IPS-20b (cell line): ENCODE data around the gene PM20D1.
A peak's percentile ranks its signal among the peaks of the same experiment; 100 is the strongest.

Experiments used
- H3K27ac ChIP-seq: one replicate; pipeline ENCODE4 v1.5.1; 2013; ENCODE audit warnings: low read length
- H3K27me3 ChIP-seq: 2 replicates; pipeline ENCODE4 v1.6.1; 2013; ENCODE audit warnings: mild to moderate bottlenecking, low read length, inconsistent platforms; ENCODE audit not compliant: insufficient read depth
- H3K36me3 ChIP-seq: 2 replicates; pipeline ENCODE4 v1.6.1; 2013; ENCODE audit warnings: low read depth, mild to moderate bottlenecking, inconsistent platforms, low read length, moderate library complexity; ENCODE audit not compliant: insufficient read depth
- H3K4me1 ChIP-seq: 2 replicates; pipeline ENCODE4 v1.6.1; 2013; ENCODE audit warnings: mild to moderate bottlenecking, control low read depth, inconsistent platforms, low read length, moderate library complexity; ENCODE audit not compliant: insufficient read depth
- H3K4me3 ChIP-seq: 2 replicates; pipeline ENCODE4 v1.5.1; 2013; ENCODE audit warnings: mild to moderate bottlenecking, low read length, inconsistent platforms
- H3K9ac ChIP-seq: 2 replicates; pipeline ENCODE4 v1.6.1; 2013; ENCODE audit warnings: low read depth, mild to moderate bottlenecking, inconsistent platforms, low read length, moderate library complexity
- H3K9me3 ChIP-seq: 2 replicates; pipeline ENCODE4 v1.6.1; 2013; ENCODE audit warnings: mild to moderate bottlenecking, low read depth, low read length, inconsistent platforms; ENCODE audit not compliant: insufficient read depth

The PM20D1 gene

GRCh38 chr1:205812878-205813754 is 36.8 kb downstream of the PM20D1 start, which contains the start of gene SLC41A1:
Gene SLC41A1 (minus strand): TSS chr1:205813198. CDS start chr1:205810441, 2,757 bp downstream.
- peaks cover 4% of the 10 kb centered on the region; the same call in 1 of the 2 replicates for H3K4me1 ChIP-seq
- peaks cover 13% of the 10 kb centered on the region for H3K27me3 ChIP-seq
- H3K27ac ChIP-seq, result no peak within 1 kb of the TSS
- no peaks in the 10 kb centered on the region for H3K9me3 ChIP-seq
- H3K9ac ChIP-seq, result peak within 1 kb of the TSS; percentile 84; the same call in 1 of the 2 replicates
- peak within 1 kb of the TSS; percentile 94 for H3K4me3 ChIP-seq
- peaks cover 24% of the 10 kb centered on the region for H3K36me3 ChIP-seq

DNA sequence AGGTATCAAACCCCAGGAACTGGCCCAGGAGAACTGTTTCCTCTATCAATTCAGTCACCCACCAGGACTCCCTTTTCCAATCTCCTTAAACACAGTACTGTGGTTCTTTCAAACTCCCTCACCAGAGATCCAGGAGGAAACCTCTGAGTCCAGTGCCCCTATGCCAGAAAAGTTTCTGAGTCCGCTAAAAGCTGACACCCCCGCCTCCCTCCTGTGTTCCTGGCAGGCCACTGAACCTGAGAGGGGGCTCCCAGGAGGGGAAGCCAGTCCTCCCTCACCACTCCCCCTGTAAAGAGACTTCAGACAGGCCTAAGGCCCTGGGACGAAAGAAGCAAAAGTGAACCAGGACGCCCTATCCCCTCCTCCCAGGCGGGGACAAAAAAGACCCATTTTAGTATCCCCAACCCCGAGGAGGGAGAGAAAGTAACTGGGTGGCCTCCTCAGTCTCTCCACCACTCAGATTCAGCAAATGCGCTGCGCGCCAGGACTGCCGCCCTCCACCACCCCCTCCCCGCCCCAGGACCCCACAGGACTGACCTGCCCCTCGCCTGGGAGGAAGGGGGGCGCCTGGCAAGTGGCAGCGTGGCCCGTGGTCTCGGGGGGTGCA is 37.6 kb downstream of the PM20D1 start:
- no peak overlapping the region for H3K27ac ChIP-seq
- H3K27me3 ChIP-seq, result peaks cover 13% of the 10 kb centered on the region
- peak overlapping the region; percentile 94 for H3K4me3 ChIP-seq
- H3K4me1 ChIP-seq, result peaks cover 4% of the 10 kb centered on the region; the same call in 1 of the 2 replicates
- H3K36me3 ChIP-seq, result peaks cover 24% of the 10 kb centered on the region
- H3K9ac ChIP-seq, result peak overlapping the region; percentile 58; the same call in 1 of the 2 replicates
- H3K9me3 ChIP-seq, result no peaks in the 10 kb centered on the region

GRCh38 chr1:205811660-205812059 is 38.3 kb downstream of the PM20D1 start:
- H3K4me3 ChIP-seq, result peak overlapping the region; percentile 94
- H3K9me3 ChIP-seq, result no peaks in the 10 kb centered on the region
- no peak overlapping the region for H3K9ac ChIP-seq
- H3K27me3 ChIP-seq, result peaks cover 13% of the 10 kb centered on the region
- no peak overlapping the region for H3K27ac ChIP-seq
- peaks cover 24% of the 10 kb centered on the region for H3K36me3 ChIP-seq
- H3K4me1 ChIP-seq, result peaks cover 4% of the 10 kb centered on the region; the same call in 1 of the 2 replicates

DNA sequence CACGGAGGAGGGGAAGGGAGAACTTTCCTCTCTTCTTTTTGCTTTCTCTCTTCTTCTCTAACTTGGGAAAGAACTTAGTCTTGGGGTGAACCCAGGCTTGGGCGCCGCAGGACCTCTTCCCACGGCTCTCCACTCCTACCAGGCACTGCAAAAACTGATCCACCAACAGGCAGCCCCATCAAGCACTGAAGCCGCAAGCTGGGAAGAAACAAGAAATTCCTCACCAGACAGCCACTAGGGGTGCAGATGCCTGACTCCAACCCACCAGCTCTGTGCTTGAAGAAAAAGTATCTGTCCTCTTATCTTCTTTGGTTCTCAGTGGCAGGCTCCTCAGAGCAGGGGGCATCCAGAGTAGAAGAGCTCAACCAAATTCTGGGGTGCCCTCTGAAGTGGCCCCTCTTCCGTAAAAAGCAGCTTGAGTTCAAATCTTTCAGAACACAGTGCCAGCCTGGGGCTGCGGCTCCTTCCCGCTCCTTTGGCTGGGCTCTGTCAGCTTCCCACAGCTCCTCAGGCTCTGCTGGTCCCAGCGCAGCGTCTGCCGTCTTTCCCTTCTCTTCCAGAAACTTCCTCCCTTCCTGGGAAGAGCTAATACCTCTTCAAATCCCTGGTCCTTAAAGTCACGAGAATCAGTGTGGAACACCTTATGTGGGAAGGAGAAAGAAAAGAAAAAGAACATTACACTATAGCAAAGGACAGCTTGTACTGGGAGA is 39.3 kb downstream of the PM20D1 start:
- Histone ChIP-seq H3K4me1 (peaks cover 4% of the 10 kb centered on the region; the same call in 1 of the 2 replicates), H3K27me3 (peaks cover 13% of the 10 kb centered on the region), H3K36me3 (peaks cover 24% of the 10 kb centered on the region), H3K9me3 (no peaks in the 10 kb centered on the region), H3K27ac (no peak overlapping the region), H3K4me3 (no peak overlapping the region), H3K9ac (no peak overlapping the region)

DNA sequence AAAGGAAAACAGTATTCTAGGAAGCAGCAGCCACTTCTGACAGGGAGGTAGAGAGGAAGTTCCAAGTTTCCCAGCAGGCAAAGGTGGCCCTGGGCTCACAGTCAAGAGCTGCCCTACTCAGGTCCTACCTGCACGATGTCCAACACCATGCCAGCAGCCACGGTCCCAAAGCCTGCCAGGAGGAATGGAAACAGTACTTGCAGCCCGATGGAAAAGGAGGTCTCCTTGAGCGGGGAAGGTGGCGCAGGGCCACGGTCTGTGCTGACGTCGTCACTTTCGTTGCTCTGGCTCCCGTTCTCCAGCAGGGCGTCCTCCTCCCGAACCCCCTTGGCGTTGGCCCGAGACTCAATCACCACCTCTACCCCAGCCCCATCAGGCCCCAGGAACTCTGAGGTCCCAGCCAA is 40.0 kb downstream of the PM20D1 start:
- Histone ChIP-seq H3K27ac (no peak overlapping the region), H3K27me3 (peaks cover 13% of the 10 kb centered on the region), H3K4me3 (no peak overlapping the region), H3K4me1 (peaks cover 4% of the 10 kb centered on the region), H3K9ac (no peak overlapping the region), H3K36me3 (peaks cover 24% of the 10 kb centered on the region), H3K9me3 (no peaks in the 10 kb centered on the region)

DNA sequence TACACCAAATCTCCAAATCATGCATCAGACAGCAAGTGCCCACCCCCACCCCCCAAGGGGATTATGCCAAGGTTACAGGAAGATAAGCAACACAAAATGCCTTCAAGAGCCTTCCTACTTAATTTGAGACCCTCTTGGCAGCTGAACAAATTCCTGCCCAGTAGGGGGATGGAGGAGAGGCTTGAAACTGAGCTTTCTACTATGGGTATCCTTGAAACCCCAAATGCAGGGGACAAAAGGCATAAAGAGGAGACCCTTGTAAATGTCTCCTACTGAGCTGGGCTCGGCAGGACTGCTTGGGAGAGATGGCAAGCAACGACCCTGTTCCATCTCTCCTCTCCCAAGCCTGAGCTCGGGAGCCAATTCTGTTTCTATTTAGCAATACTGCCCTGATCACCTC is 40.5 kb downstream of the PM20D1 start:
- Histone ChIP-seq H3K36me3 (peaks cover 24% of the 10 kb centered on the region), H3K4me1 (peaks cover 4% of the 10 kb centered on the region), H3K27me3 (peaks cover 9% of the 10 kb centered on the region), H3K9ac (no peak overlapping the region), H3K9me3 (no peaks in the 10 kb centered on the region), H3K27ac (no peak overlapping the region), H3K4me3 (no peak overlapping the region)

DNA sequence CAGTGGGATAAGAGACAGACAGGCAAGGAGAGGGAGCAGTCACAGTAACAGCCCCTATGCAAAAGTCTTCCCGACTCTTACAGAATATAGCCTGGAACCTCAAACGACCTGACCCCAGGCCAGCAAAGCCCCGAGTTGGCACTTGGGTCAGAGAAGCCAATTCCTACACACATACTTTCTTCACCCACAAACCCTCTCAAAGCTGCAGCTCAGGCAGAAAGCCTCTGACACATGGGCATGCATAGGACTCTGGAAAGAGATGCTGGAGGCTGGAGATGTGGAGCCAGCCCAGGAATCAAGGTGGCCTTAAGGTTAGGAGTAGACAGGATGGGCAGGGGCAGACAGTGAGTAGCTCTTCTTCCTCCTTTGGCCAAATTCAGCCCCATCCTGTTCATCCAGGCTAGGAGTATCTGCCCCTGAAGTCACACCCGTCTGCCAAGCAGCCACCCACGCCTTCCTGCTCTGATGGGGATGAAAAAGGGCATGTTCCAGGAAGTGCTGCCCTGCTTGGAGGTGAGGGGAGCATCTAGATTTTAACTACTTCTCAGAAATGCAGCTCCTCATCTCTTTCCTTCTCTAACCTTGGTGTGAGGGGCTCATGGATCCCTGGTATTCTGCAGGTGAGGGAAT is 44.7 kb downstream of the PM20D1 start:
- H3K9ac ChIP-seq, result no peak overlapping the region

GRCh38 chr1:205804605-205805004 is 45.3 kb downstream of the PM20D1 start:
- peaks cover 18% of the 10 kb centered on the region for H3K36me3 ChIP-seq
- no peak overlapping the region for H3K4me3 ChIP-seq
- H3K27me3 ChIP-seq, result no peaks in the 10 kb centered on the region
- H3K9ac ChIP-seq, result no peak overlapping the region
- no peak overlapping the region for H3K27ac ChIP-seq
- H3K9me3 ChIP-seq, result no peaks in the 10 kb centered on the region
- no peaks in the 10 kb centered on the region; the same call in 1 of the 2 replicates for H3K4me1 ChIP-seq

More for the DNA sequence above, 44.7 kb downstream of the PM20D1 start:
- Histone ChIP-seq H3K27ac (no peak overlapping the region), H3K4me1 (no peaks in the 10 kb centered on the region; the same call in 1 of the 2 replicates), H3K27me3 (no peaks in the 10 kb centered on the region), H3K9me3 (no peaks in the 10 kb centered on the region), H3K4me3 (no peak overlapping the region), H3K36me3 (peaks cover 19% of the 10 kb centered on the region)

DNA sequence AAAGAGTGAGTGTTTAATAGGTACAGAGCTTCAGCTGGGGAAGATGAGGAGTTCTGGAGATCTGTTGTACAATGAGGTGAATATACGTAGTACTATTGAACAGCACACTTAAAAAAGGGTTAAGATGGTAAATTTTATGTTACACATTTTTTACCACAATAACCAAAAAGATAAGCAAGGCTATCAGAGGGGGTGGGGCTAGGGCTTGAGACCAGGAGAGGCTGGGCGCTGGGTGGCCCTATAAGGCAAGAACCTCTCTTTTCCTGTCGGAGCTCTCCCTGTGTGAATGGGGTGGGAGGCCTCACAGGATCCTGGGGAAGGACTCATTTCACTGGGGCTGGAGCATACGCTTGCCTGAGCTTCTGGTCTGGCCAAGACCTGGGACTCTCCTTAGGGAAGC is 45.9 kb downstream of the PM20D1 start:
- no peak overlapping the region for H3K9ac ChIP-seq
- no peaks in the 10 kb centered on the region for H3K27me3 ChIP-seq
- H3K36me3 ChIP-seq, result peaks cover 18% of the 10 kb centered on the region
- H3K27ac ChIP-seq, result no peak overlapping the region
- H3K4me1 ChIP-seq, result no peaks in the 10 kb centered on the region; the same call in 1 of the 2 replicates
- no peak overlapping the region for H3K4me3 ChIP-seq
- no peaks in the 10 kb centered on the region for H3K9me3 ChIP-seq

DNA sequence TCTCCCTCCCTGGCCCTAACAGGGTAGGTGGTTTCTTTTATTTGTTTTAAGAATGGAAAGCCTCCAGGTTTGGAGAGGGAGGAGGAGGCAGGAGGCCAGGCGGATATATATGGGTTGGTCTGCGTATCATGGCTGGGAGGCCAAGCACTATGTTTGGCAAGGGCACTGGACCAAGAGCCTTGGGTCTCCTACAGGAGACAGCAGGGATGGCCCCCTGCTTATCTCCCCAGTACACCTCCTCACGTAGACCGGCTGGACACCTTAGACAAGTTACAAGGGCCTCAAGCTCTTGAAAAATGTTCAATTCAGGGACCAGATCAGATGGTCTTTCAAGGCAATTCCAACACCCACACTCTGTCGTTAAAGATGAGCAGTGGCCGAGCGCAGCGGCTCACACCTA is 47.9 kb downstream of the PM20D1 start:
- Histone ChIP-seq H3K9me3 (no peaks in the 10 kb centered on the region), H3K9ac (no peak overlapping the region), H3K36me3 (peaks cover 29% of the 10 kb centered on the region), H3K4me3 (no peak overlapping the region), H3K27me3 (no peaks in the 10 kb centered on the region), H3K4me1 (no peaks in the 10 kb centered on the region; the same call in 1 of the 2 replicates), H3K27ac (no peak overlapping the region)
